ENCODE data around the gene DGCR2. TPM values are rescaled to one million over a fixed set of nuclear protein-coding genes. Genes with fewer than 3 reads are reported as not detected.
"Not testable (repeated sequence)": the region's sequence is repeated elsewhere in the genome, so short reads cannot be mapped to it uniquely, and the experiment has no call there.

The DGCR2 gene
- polyA plus RNA-seq, 1 experiment: 44.3 TPM

- ChIA-PET POLR2A (no interaction called here), CTCF (interaction anchor here (1.5 kb wide), 1 partner anchor 23 kb away, joined by 3 read pairs; no protein-coding TSS in a partner anchor)
- no peak for TF ChIP-seq CTCF (IDR thresholded peaks at IDR 0.05; ENCODE audit: insufficient read depth, low read depth, low read length)
- Histone ChIP-seq H3K36me3 (ENCODE audit: control insufficient read depth, insufficient read depth, low read length) (no peaks in the 10 kb centered on the region), H3K4me3 (ENCODE audit: low read depth, low read length) (no peak overlapping the region), H3K27me3 (ENCODE audit: control insufficient read depth, insufficient read depth, low read length) (peaks cover 3% of the 10 kb centered on the region; the same call in 1 of the 2 replicates)
- no peak for DNase-seq (ENCODE audit: low read depth)
These were observed 119.6 kb downstream of the DGCR2 start for GRCh38 chr22:19002684-19003038.

DNA sequence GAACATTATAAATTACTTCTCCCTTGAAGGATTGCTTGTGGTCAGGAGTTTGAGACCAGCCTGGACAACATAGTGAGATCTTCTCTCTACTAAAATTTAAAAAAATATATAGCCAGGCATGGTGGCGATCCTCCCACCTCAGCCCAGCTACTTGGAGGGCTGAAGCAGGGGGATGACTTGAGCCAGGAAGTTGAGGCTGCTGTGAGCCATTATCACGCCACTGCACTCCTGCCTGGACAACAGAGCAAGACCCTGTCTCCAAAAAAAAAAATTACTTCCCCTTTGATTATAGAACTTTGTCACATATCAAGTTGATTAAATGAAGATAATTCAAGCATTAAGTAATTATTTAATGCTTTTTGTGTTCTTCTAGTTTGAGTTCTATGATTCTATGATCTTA is 121.0 kb downstream of the DGCR2 start:
- POLR2A ChIA-PET: no interaction called here
- CTCF ChIA-PET: interaction anchor here (1.7 kb wide), 1 partner anchor 47 kb away, joined by 4 read pairs; no protein-coding TSS in a partner anchor
- no peak for TF ChIP-seq CTCF (IDR thresholded peaks at IDR 0.05; ENCODE audit: insufficient read depth, low read depth, low read length)
- no peaks in the 10 kb centered on the region for H3K36me3 ChIP-seq (ENCODE audit: control insufficient read depth, insufficient read depth, low read length)
- H3K4me3 ChIP-seq (ENCODE audit: low read depth, low read length): no peak overlapping the region
- H3K27me3 ChIP-seq (ENCODE audit: control insufficient read depth, insufficient read depth, low read length): peaks cover 3% of the 10 kb centered on the region; the same call in 1 of the 2 replicates
- DNase-seq (ENCODE audit: low read depth): no peak

- CTCF ChIA-PET: interaction anchor here (1.6 to 1.7 kb wide), 2 partner anchors 20 to 46 kb away, joined by 4 read pairs; no protein-coding TSS in a partner anchor
These were observed 122.1 kb downstream of the DGCR2 start for GRCh38 chr22:19000106-19000505.

DNA sequence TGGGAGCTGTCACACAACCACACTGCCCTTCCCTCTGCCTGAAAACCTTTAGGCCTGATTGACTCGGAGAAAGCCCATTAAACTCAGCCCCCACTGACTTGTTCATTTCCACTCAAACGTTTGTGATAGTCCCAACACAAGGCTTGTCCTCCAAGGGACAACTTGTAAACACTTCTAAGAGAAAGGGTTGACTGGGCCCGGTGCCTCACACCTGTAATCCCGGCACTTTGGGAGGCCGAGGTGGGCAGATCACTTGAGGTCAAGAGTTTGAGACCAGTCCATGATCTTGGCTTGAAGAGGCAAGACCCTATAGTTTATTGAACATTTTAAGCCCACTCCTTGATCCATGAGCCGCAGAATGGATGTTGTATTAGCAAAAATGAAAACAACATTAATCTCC is 122.8 kb downstream of the DGCR2 start:
- ChIA-PET POLR2A (no interaction called here), CTCF (interaction anchor here (1.0 to 1.7 kb wide), 3 partner anchors 9 to 45 kb away, joined by 3 to 4 read pairs (median 4); no protein-coding TSS in a partner anchor)
- Histone ChIP-seq H3K36me3 (ENCODE audit: control insufficient read depth, insufficient read depth, low read length) (no peaks in the 10 kb centered on the region), H3K27me3 (ENCODE audit: control insufficient read depth, insufficient read depth, low read length) (peaks cover 3% of the 10 kb centered on the region; the same call in 1 of the 2 replicates), H3K4me3 (ENCODE audit: low read depth, low read length) (no peak overlapping the region)
- TF ChIP-seq CTCF (IDR thresholded peaks at IDR 0.05; ENCODE audit: insufficient read depth, low read depth, low read length): no peak
- DNase-seq (ENCODE audit: low read depth): no peak

More at GRCh38 chr22:19000106-19000505, 122.1 kb downstream of the DGCR2 start:
- H3K36me3 ChIP-seq (ENCODE audit: control insufficient read depth, insufficient read depth, low read length); H3K4me3 ChIP-seq (ENCODE audit: low read depth, low read length); POLR2A ChIA-PET; DNase-seq (ENCODE audit: low read depth); H3K27me3 ChIP-seq (ENCODE audit: control insufficient read depth, insufficient read depth, low read length): not testable (repeated sequence)

DNA sequence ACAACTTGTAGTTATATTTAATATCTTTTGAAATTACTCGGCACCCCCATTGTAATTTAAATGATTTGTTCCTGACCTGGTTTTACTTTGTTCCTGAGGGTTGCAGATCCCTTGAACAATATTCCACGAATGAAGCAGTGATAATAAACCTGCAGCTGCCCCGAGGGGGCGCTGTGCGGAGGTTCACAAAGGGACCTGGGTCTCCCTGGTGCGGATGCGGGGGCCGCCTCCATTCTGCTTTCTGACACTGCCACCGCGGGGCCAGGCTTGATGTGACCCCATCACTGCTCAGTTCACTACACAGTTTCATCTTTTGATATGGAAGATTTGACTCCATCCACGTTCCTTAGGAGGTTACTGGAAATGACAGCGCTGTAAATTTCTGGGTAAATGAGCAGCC is 123.2 kb downstream of the DGCR2 start:
- ChIA-PET CTCF (interaction anchor here (1.0 to 1.6 kb wide), 2 partner anchors 8 to 19 kb away, joined by 3 to 4 read pairs; no protein-coding TSS in a partner anchor), POLR2A (no interaction called here)
- Histone ChIP-seq H3K36me3 (ENCODE audit: control insufficient read depth, insufficient read depth, low read length) (no peaks in the 10 kb centered on the region), H3K27me3 (ENCODE audit: control insufficient read depth, insufficient read depth, low read length) (peaks cover 3% of the 10 kb centered on the region; the same call in 1 of the 2 replicates), H3K4me3 (ENCODE audit: low read depth, low read length) (no peak overlapping the region)
- TF ChIP-seq CTCF (IDR thresholded peaks at IDR 0.05; ENCODE audit: insufficient read depth, low read depth, low read length): peak; percentile 20; the same call in 1 of the 2 replicates
- no peak for DNase-seq (ENCODE audit: low read depth)

DNA sequence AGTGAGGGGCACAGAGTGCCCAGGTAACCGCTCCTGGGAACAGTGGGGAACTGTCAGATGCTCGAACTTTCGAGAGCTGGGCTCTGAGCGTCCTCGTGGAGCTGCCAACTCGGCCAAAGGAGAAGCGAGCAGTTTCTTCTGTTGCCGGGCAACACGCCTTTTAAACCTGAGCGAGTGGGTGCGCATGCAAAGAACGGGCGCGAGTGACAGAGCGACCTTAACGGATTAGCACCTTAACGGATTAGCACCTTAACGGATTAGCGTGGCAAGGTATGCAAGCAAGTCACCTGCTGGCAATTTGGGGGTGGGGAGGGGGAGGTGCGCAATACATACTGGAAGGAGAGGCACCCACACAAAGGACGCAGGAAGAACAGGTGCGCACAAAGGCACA is 124.3 kb downstream of the DGCR2 start:
- H3K36me3 ChIP-seq (ENCODE audit: control insufficient read depth, insufficient read depth, low read length): no peaks in the 10 kb centered on the region
- no peak for DNase-seq (ENCODE audit: low read depth)
- POLR2A ChIA-PET: interaction anchor here (0.6 kb wide), 1 partner anchor 22 kb away, joined by 3 read pairs; no protein-coding TSS in a partner anchor
- CTCF ChIA-PET: no interaction called here
- no peak overlapping the region for H3K4me3 ChIP-seq (ENCODE audit: low read depth, low read length)
- peaks cover 3% of the 10 kb centered on the region; the same call in 1 of the 2 replicates for H3K27me3 ChIP-seq (ENCODE audit: control insufficient read depth, insufficient read depth, low read length)
- no peak for TF ChIP-seq CTCF (IDR thresholded peaks at IDR 0.05; ENCODE audit: insufficient read depth, low read depth, low read length)
